Progenitor cell of endocrine pancreas (in vitro differentiated cells): ENCODE results near the gene SURF2. TPM values are rescaled to one million over a fixed set of nuclear protein-coding genes. Genes with fewer than 3 reads are reported as not detected.
"Not testable (repeated sequence)": the region's sequence is repeated elsewhere in the genome, so short reads cannot be mapped to it uniquely, and the experiment has no call there.

Experiments used
- DNase-seq: peaks from one replicate; pipeline ENCODE4 v3.0.0; 2021; ENCODE audit warnings: low spot score; ENCODE audit not compliant: unreplicated experiment
- H3K27ac Mint-ChIP-seq: 2 replicates; pipeline ENCODE4 v1.8.0; 2021; ENCODE audit warnings: mild to moderate bottlenecking, moderate library complexity, mixed read lengths
- H3K27me3 Mint-ChIP-seq: 2 replicates; pipeline ENCODE4 v1.8.0; 2021; ENCODE audit warnings: mixed read lengths
- H3K36me3 Mint-ChIP-seq: 2 replicates; pipeline ENCODE4 v1.8.0; 2022; ENCODE audit warnings: mixed read lengths; ENCODE audit not compliant: insufficient read depth
- H3K4me1 Mint-ChIP-seq: 2 replicates; pipeline ENCODE4 v1.8.0; 2021; ENCODE audit warnings: low read depth, mixed read lengths
- H3K4me3 Mint-ChIP-seq: 2 replicates; pipeline ENCODE4 v1.8.0; 2021; ENCODE audit warnings: low read depth, mild to moderate bottlenecking, moderate library complexity, mixed read lengths
- H3K9me3 Mint-ChIP-seq: 2 replicates; pipeline ENCODE4 v1.8.0; 2021; ENCODE audit warnings: low read depth, mixed read lengths
- CTCF ChIP-seq: fragments of 200-600 bp; sonication (generic); IDR thresholded peaks from one replicate; pipeline ENCODE4 v1.5.0; 2021; ENCODE audit warnings: antibody characterized with exemption, mild to moderate bottlenecking; ENCODE audit not compliant: unreplicated experiment
- total RNA-seq: library from RNA; stranded (reverse); gene quantifications from 2 replicates; pipeline ENCODE4 v1.2.1, GENCODE V29; 2021

Gene SURF2
- total RNA-seq, 1 donor from 2014 or later, result 19.8 TPM

GRCh38 chr9:133329306-133330156 is 26.8 kb upstream of the SURF2 start:
- peak; percentile 65 for TF ChIP-seq CTCF
- H3K9me3 Mint-ChIP-seq, H3K4me3 Mint-ChIP-seq, DNase-seq, H3K4me1 Mint-ChIP-seq, H3K27me3 Mint-ChIP-seq: not testable (repeated sequence)
- H3K36me3 Mint-ChIP-seq, result peaks cover 23% of the 10 kb centered on the region
- peak overlapping the region; percentile 80 for H3K27ac Mint-ChIP-seq

- Mint-ChIP-seq H3K27me3 (no peaks in the 10 kb centered on the region), H3K4me3 (no peak overlapping the region), H3K27ac (no peak overlapping the region), H3K4me1 (peaks cover 6% of the 10 kb centered on the region), H3K9me3 (peaks cover 9% of the 10 kb centered on the region), H3K36me3 (peaks cover 23% of the 10 kb centered on the region)
- no peak for TF ChIP-seq CTCF
- no peak for DNase-seq
Observed at GRCh38 chr9:133331221-133331620, 25.1 kb upstream of the SURF2 start.

- Mint-ChIP-seq H3K9me3 (peaks cover 9% of the 10 kb centered on the region), H3K27ac (no peak overlapping the region), H3K4me3 (no peak overlapping the region), H3K36me3 (peaks cover 23% of the 10 kb centered on the region), H3K4me1 (peaks cover 8% of the 10 kb centered on the region), H3K27me3 (no peaks in the 10 kb centered on the region)
- TF ChIP-seq CTCF, result no peak
- no peak for DNase-seq
Observed at GRCh38 chr9:133331641-133332380, 24.5 kb upstream of the SURF2 start.

- Mint-ChIP-seq H3K27ac (no peak overlapping the region), H3K9me3 (peaks cover 9% of the 10 kb centered on the region), H3K4me3 (no peak overlapping the region), H3K36me3 (peaks cover 23% of the 10 kb centered on the region), H3K4me1 (peaks cover 8% of the 10 kb centered on the region), H3K27me3 (no peaks in the 10 kb centered on the region)
- TF ChIP-seq CTCF, result no peak
- no peak for DNase-seq
Observed at GRCh38 chr9:133332381-133332730, 24.0 kb upstream of the SURF2 start.

- Mint-ChIP-seq H3K9me3 (peaks cover 9% of the 10 kb centered on the region), H3K36me3 (peaks cover 23% of the 10 kb centered on the region), H3K27me3 (no peaks in the 10 kb centered on the region), H3K4me1 (peaks cover 8% of the 10 kb centered on the region), H3K4me3 (no peak overlapping the region), H3K27ac (no peak overlapping the region)
- no peak for TF ChIP-seq CTCF
- no peak for DNase-seq
Observed at GRCh38 chr9:133333011-133333410, 23.3 kb upstream of the SURF2 start.
